ENCODE results near the gene RNFT1. TPM values are rescaled to one million over a fixed set of nuclear protein-coding genes. Genes with fewer than 3 reads are reported as not detected.
"Not testable (repeated sequence)": the region's sequence is repeated elsewhere in the genome, so short reads cannot be mapped to it uniquely, and the experiment has no call there.

Gene RNFT1
- total RNA-seq, 1 experiment from 2014 or later = 33.9 TPM

GRCh38 chr17:59973483-59973882 is 8.9 kb upstream of the RNFT1 start:
- not testable (repeated sequence) for H3K36me3 ChIP-seq (ENCODE audit: insufficient read depth, low read length); H3K9me2 ChIP-seq (replicated peaks; ENCODE audit: insufficient read depth, low read length); H4K20me1 ChIP-seq (ENCODE audit: insufficient read depth, low read depth, low read length); H3K79me2 ChIP-seq (ENCODE audit: low read length); H3K9ac ChIP-seq (ENCODE audit: low read length); H2AFZ ChIP-seq (ENCODE audit: low read length); H3K4me3 ChIP-seq (ENCODE audit: low read length); H3K9me3 ChIP-seq (ENCODE audit: low read length); H3K27me3 ChIP-seq (ENCODE audit: low read length); H3K4me1 ChIP-seq (ENCODE audit: low read length); H3K27ac ChIP-seq (ENCODE audit: low read length); H3K4me2 ChIP-seq (ENCODE audit: low read depth, low read length, poor library complexity, severe bottlenecking); DNase-seq

GRCh38 chr17:59972778-59973177 is 8.2 kb upstream of the RNFT1 start:
- H3K9me2 ChIP-seq (replicated peaks; ENCODE audit: insufficient read depth, low read length) = no peaks in the 10 kb centered on the region
- no peak overlapping the region for H2AFZ ChIP-seq (ENCODE audit: low read length)
- no peaks in the 10 kb centered on the region for H3K9me3 ChIP-seq (ENCODE audit: low read length)
- no peak overlapping the region for H3K9ac ChIP-seq (ENCODE audit: low read length)
- H3K36me3 ChIP-seq (ENCODE audit: insufficient read depth, low read length) = no peaks in the 10 kb centered on the region
- no peak overlapping the region for H3K27ac ChIP-seq (ENCODE audit: low read length)
- H3K4me3 ChIP-seq (ENCODE audit: low read length) = no peak overlapping the region
- DNase-seq = no peak
- H3K27me3 ChIP-seq (ENCODE audit: low read length) = no peaks in the 10 kb centered on the region
- no peaks in the 10 kb centered on the region for H3K4me1 ChIP-seq (ENCODE audit: low read length)
- H3K4me2 ChIP-seq (ENCODE audit: low read depth, low read length, poor library complexity, severe bottlenecking) = no peak overlapping the region
- no peaks in the 10 kb centered on the region for H4K20me1 ChIP-seq (ENCODE audit: insufficient read depth, low read depth, low read length)
- H3K79me2 ChIP-seq (ENCODE audit: low read length) = no peaks in the 10 kb centered on the region

DNA sequence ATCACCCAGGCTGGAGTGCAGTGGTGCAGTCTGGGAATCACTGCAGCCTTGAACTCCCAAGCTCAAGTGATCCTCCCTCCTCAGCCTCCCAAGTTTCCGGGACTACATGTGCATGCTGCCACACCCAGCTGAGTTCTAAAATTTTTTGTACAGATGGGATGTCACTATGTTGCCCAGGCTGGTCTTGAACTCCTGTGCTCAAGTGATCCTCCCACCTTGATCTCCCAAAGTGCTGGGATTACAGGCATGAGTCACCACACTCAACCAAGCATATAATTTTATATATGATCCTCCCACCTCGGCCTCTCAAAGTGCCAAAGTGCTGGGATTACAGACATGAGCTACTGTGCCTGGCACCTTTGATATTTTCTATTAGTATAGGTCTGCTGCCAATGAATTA is 7.2 kb upstream of the RNFT1 start:
- not testable (repeated sequence) for H3K79me2 ChIP-seq (ENCODE audit: low read length); H3K4me3 ChIP-seq (ENCODE audit: low read length); H2AFZ ChIP-seq (ENCODE audit: low read length); DNase-seq; H3K9ac ChIP-seq (ENCODE audit: low read length); H4K20me1 ChIP-seq (ENCODE audit: insufficient read depth, low read depth, low read length); H3K27me3 ChIP-seq (ENCODE audit: low read length); H3K36me3 ChIP-seq (ENCODE audit: insufficient read depth, low read length); H3K9me3 ChIP-seq (ENCODE audit: low read length); H3K4me2 ChIP-seq (ENCODE audit: low read depth, low read length, poor library complexity, severe bottlenecking); H3K9me2 ChIP-seq (replicated peaks; ENCODE audit: insufficient read depth, low read length); H3K4me1 ChIP-seq (ENCODE audit: low read length); H3K27ac ChIP-seq (ENCODE audit: low read length)

- Histone ChIP-seq H4K20me1 (ENCODE audit: insufficient read depth, low read depth, low read length) (no peaks in the 10 kb centered on the region), H3K4me2 (ENCODE audit: low read depth, low read length, poor library complexity, severe bottlenecking) (peak overlapping the region; percentile 97), H3K27me3 (ENCODE audit: low read length) (no peaks in the 10 kb centered on the region), H3K36me3 (ENCODE audit: insufficient read depth, low read length) (no peaks in the 10 kb centered on the region), H3K79me2 (ENCODE audit: low read length) (peaks cover 6% of the 10 kb centered on the region), H3K9me2 (replicated peaks; ENCODE audit: insufficient read depth, low read length) (no peaks in the 10 kb centered on the region), H3K4me3 (ENCODE audit: low read length) (peak overlapping the region; percentile 91), H2AFZ (ENCODE audit: low read length) (peak overlapping the region; percentile 77), H3K9me3 (ENCODE audit: low read length) (no peaks in the 10 kb centered on the region), H3K27ac (ENCODE audit: low read length) (peak overlapping the region; percentile 34), H3K9ac (ENCODE audit: low read length) (peak overlapping the region; percentile 81), H3K4me1 (ENCODE audit: low read length) (peaks cover 21% of the 10 kb centered on the region)
- peak; percentile 73 for DNase-seq
Measured at GRCh38 chr17:59963738-59964481, 630 bp downstream of the RNFT1 start.

- Histone ChIP-seq H3K79me2 (ENCODE audit: low read length) (peaks cover 6% of the 10 kb centered on the region), H3K4me2 (ENCODE audit: low read depth, low read length, poor library complexity, severe bottlenecking) (peak overlapping the region; percentile 97), H3K9me3 (ENCODE audit: low read length) (no peaks in the 10 kb centered on the region), H3K36me3 (ENCODE audit: insufficient read depth, low read length) (no peaks in the 10 kb centered on the region; the same call in 1 of the 2 replicates), H3K4me1 (ENCODE audit: low read length) (peaks cover 21% of the 10 kb centered on the region), H3K9ac (ENCODE audit: low read length) (peak overlapping the region; percentile 81), H3K27ac (ENCODE audit: low read length) (no peak overlapping the region), H2AFZ (ENCODE audit: low read length) (no peak overlapping the region), H3K27me3 (ENCODE audit: low read length) (no peaks in the 10 kb centered on the region), H3K9me2 (replicated peaks; ENCODE audit: insufficient read depth, low read length) (no peaks in the 10 kb centered on the region), H4K20me1 (ENCODE audit: insufficient read depth, low read depth, low read length) (no peaks in the 10 kb centered on the region), H3K4me3 (ENCODE audit: low read length) (peak overlapping the region; percentile 91)
- DNase-seq = no peak
Measured at GRCh38 chr17:59962739-59963318, 1.7 kb downstream of the RNFT1 start.

DNA sequence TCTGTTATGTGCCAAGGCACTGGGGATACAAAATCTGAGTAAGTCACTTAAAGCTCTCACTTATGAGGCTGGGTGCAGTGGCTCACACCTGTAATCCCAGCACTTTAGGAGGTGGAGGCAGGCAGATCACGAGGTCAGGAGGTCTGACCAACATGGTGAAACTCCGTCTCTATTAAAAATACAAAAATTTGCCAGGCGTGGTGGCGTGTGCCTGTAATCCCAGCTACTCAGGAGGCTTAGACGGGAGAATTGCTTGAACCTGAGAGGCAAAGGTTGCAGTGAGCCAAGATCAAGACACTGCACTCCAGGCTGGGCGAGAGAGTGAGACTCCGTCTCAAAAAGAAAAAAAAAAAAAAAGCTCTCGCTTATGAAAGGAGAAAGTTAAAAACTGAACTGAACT is 5.0 kb downstream of the RNFT1 start:
- Histone ChIP-seq H3K36me3 (ENCODE audit: insufficient read depth, low read length) (peaks cover 15% of the 10 kb centered on the region; the same call in 1 of the 2 replicates), H3K4me1 (ENCODE audit: low read length) (peaks cover 14% of the 10 kb centered on the region)
- H2AFZ ChIP-seq (ENCODE audit: low read length); H3K9ac ChIP-seq (ENCODE audit: low read length); H4K20me1 ChIP-seq (ENCODE audit: insufficient read depth, low read depth, low read length); H3K4me2 ChIP-seq (ENCODE audit: low read depth, low read length, poor library complexity, severe bottlenecking); H3K4me3 ChIP-seq (ENCODE audit: low read length); H3K9me2 ChIP-seq (replicated peaks; ENCODE audit: insufficient read depth, low read length); H3K27me3 ChIP-seq (ENCODE audit: low read length); H3K9me3 ChIP-seq (ENCODE audit: low read length); H3K27ac ChIP-seq (ENCODE audit: low read length); DNase-seq; H3K79me2 ChIP-seq (ENCODE audit: low read length): not testable (repeated sequence)

- Histone ChIP-seq H3K27me3 (ENCODE audit: low read length) (no peaks in the 10 kb centered on the region), H3K9me3 (ENCODE audit: low read length) (no peaks in the 10 kb centered on the region), H3K4me3 (ENCODE audit: low read length) (no peak overlapping the region), H3K9ac (ENCODE audit: low read length) (no peak overlapping the region), H4K20me1 (ENCODE audit: insufficient read depth, low read depth, low read length) (no peaks in the 10 kb centered on the region), H3K36me3 (ENCODE audit: insufficient read depth, low read length) (peaks cover 23% of the 10 kb centered on the region; the same call in 1 of the 2 replicates), H3K27ac (ENCODE audit: low read length) (no peak overlapping the region), H3K9me2 (replicated peaks; ENCODE audit: insufficient read depth, low read length) (no peaks in the 10 kb centered on the region), H2AFZ (ENCODE audit: low read length) (no peak overlapping the region), H3K4me2 (ENCODE audit: low read depth, low read length, poor library complexity, severe bottlenecking) (no peak overlapping the region), H3K4me1 (ENCODE audit: low read length) (peaks cover 13% of the 10 kb centered on the region), H3K79me2 (ENCODE audit: low read length) (peaks cover 3% of the 10 kb centered on the region; the same call in 1 of the 2 replicates)
- no peak for DNase-seq
Measured at GRCh38 chr17:59954856-59955255, 9.7 kb downstream of the RNFT1 start.

GRCh38 chr17:59950049-59950448 is 14.5 kb downstream of the RNFT1 start:
- DNase-seq = no peak
- no peak overlapping the region for H3K9ac ChIP-seq (ENCODE audit: low read length)
- H2AFZ ChIP-seq (ENCODE audit: low read length) = no peak overlapping the region
- peak overlapping the region; percentile 78; the same call in 1 of the 2 replicates for H3K27ac ChIP-seq (ENCODE audit: low read length)
- H3K79me2 ChIP-seq (ENCODE audit: low read length) = peaks cover 9% of the 10 kb centered on the region; the same call in 1 of the 2 replicates
- peaks cover 61% of the 10 kb centered on the region for H3K4me1 ChIP-seq (ENCODE audit: low read length)
- no peak overlapping the region for H3K4me2 ChIP-seq (ENCODE audit: low read depth, low read length, poor library complexity, severe bottlenecking)
- H3K4me3 ChIP-seq (ENCODE audit: low read length) = no peak overlapping the region
- no peaks in the 10 kb centered on the region for H3K9me3 ChIP-seq (ENCODE audit: low read length)
- H3K27me3 ChIP-seq (ENCODE audit: low read length) = no peaks in the 10 kb centered on the region
- H3K36me3 ChIP-seq (ENCODE audit: insufficient read depth, low read length) = peaks cover 23% of the 10 kb centered on the region; the same call in 1 of the 2 replicates
- no peaks in the 10 kb centered on the region for H3K9me2 ChIP-seq (replicated peaks; ENCODE audit: insufficient read depth, low read length)
- H4K20me1 ChIP-seq (ENCODE audit: insufficient read depth, low read depth, low read length) = no peaks in the 10 kb centered on the region

Measured in Karpas-422 (cell line).